GM12874 (cell line): ENCODE measurements around the gene NBL1.

Experiments
- CTCF ChIP-seq: IDR thresholded peaks from 2 replicates; pipeline ENCODE4 v1.5.1; 2011; ENCODE audit warnings: low read depth, mild to moderate bottlenecking, control low read depth, low read length, moderate library complexity; ENCODE audit not compliant: insufficient read depth

NBL1 gene

GRCh38 chr1:19643602-19644394 lies at the start of gene NBL1:
Gene NBL1, plus strand, starts transcription at chr1:19644311. Its CDS starts 10,720 bp downstream, at chr1:19655031.
- TF ChIP-seq CTCF: no peak

GRCh38 chr1:19596065-19596713 lies 47.9 kb upstream of the NBL1 start:
- no peak for TF ChIP-seq CTCF

GRCh38 chr1:19596714-19597495 lies 47.2 kb upstream of the NBL1 start:
- no peak for TF ChIP-seq CTCF

- TF ChIP-seq CTCF: no peak
Measured at GRCh38 chr1:19597496-19598309, 46.4 kb upstream of the NBL1 start.

GRCh38 chr1:19599810-19600209 lies 44.3 kb upstream of the NBL1 start:
- no peak for TF ChIP-seq CTCF

GRCh38 chr1:19602486-19602885 lies 41.6 kb upstream of the NBL1 start:
- TF ChIP-seq CTCF: no peak
